Trophoblast cell (in vitro differentiated cells and primary cell): ENCODE data around the gene GOSR1. TPM values are rescaled to one million over a fixed set of nuclear protein-coding genes. Genes with fewer than 3 reads are reported as not detected.

Source experiments
- DNase-seq, 2 donors: peaks; one replicate each; pipeline ENCODE4 v3.0.0-alpha.2; 2016
- H2AFZ ChIP-seq: 2 replicates; pipeline ENCODE4 v1.6.1; 2013; ENCODE audit warnings: low read length, moderate library complexity, mild to moderate bottlenecking; ENCODE audit not compliant: insufficient read depth, poor library complexity
- H2AK5ac ChIP-seq: 2 replicates; pipeline ENCODE4 v1.6.1; 2013; ENCODE audit warnings: mild to moderate bottlenecking, low read length
- H2BK120ac ChIP-seq: 2 replicates; pipeline ENCODE4 v1.6.1; 2013; ENCODE audit warnings: low read length, mild to moderate bottlenecking, moderate library complexity; ENCODE audit not compliant: insufficient read depth, poor library complexity
- H2BK12ac ChIP-seq: 2 replicates; pipeline ENCODE4 v1.6.1; 2013; ENCODE audit warnings: mild to moderate bottlenecking, low read length, moderate library complexity
- H2BK5ac ChIP-seq: 2 replicates; pipeline ENCODE4 v1.6.1; 2013; ENCODE audit warnings: low read length, low read depth, moderate library complexity, mild to moderate bottlenecking; ENCODE audit not compliant: poor library complexity
- H3K14ac ChIP-seq: 2 replicates; pipeline ENCODE4 v1.6.1; 2013; ENCODE audit warnings: mild to moderate bottlenecking, low read length
- H3K18ac ChIP-seq: 2 replicates; pipeline ENCODE4 v1.6.1; 2013; ENCODE audit warnings: mild to moderate bottlenecking, low read length
- H3K23ac ChIP-seq: 2 replicates; pipeline ENCODE4 v1.6.1; 2013; ENCODE audit warnings: low read length
- H3K27ac ChIP-seq: 2 replicates; pipeline ENCODE4 v1.5.1; 2013; ENCODE audit warnings: low read depth, mild to moderate bottlenecking, inconsistent platforms, low read length, moderate library complexity
- H3K27me3 ChIP-seq: 2 replicates; pipeline ENCODE4 v1.6.1; 2013; ENCODE audit warnings: inconsistent platforms, mild to moderate bottlenecking, low read length, moderate library complexity; ENCODE audit not compliant: insufficient read depth
- H3K36me3 ChIP-seq, 2 experiments: 1 replicate in 1 of 2; 2 replicates in 1 of 2; pipeline ENCODE4 v1.6.1; 2013; ENCODE audit warnings: low read length in 2 of 2, mild to moderate bottlenecking in 2 of 2, moderate library complexity in 1 of 2; ENCODE audit not compliant: insufficient read depth in 2 of 2, control insufficient read depth in 1 of 2
- H3K4ac ChIP-seq: 2 replicates; pipeline ENCODE4 v1.6.1; 2013; ENCODE audit warnings: low read depth, mild to moderate bottlenecking, low read length, moderate library complexity
- H3K4me1 ChIP-seq, 2 experiments: 1 replicate in 1 of 2; 2 replicates in 1 of 2; pipeline ENCODE4 v1.6.1; 2013; ENCODE audit warnings: low read length in 2 of 2, mild to moderate bottlenecking in 2 of 2, moderate library complexity in 1 of 2; ENCODE audit not compliant: insufficient read depth in 2 of 2, control insufficient read depth in 1 of 2
- H3K4me2 ChIP-seq: 2 replicates; pipeline ENCODE4 v1.6.1; 2013; ENCODE audit warnings: inconsistent platforms, mild to moderate bottlenecking, low read length, moderate library complexity
- H3K4me3 ChIP-seq: 2 replicates; pipeline ENCODE4 v1.5.1; 2013; ENCODE audit warnings: mild to moderate bottlenecking, low read depth, low read length, inconsistent platforms
- H3K79me1 ChIP-seq: one replicate; pipeline ENCODE4 v1.6.1; 2013; ENCODE audit warnings: low read length
- H3K79me2 ChIP-seq: 2 replicates; pipeline ENCODE4 v1.6.1; 2013; ENCODE audit warnings: low read length, mild to moderate bottlenecking; ENCODE audit not compliant: control insufficient read depth, insufficient read depth, poor library complexity
- H3K9ac ChIP-seq: 2 replicates; pipeline ENCODE4 v1.6.1; 2013; ENCODE audit warnings: mild to moderate bottlenecking, low read length
- H3K9me3 ChIP-seq: 2 replicates; pipeline ENCODE4 v1.6.1; 2013; ENCODE audit warnings: low read depth, mild to moderate bottlenecking, control low read depth, inconsistent platforms, low read length; ENCODE audit not compliant: insufficient read depth
- H4K12ac ChIP-seq: 2 replicates; pipeline ENCODE4 v1.6.1; 2013; ENCODE audit warnings: low read depth, mild to moderate bottlenecking, low read length, moderate library complexity
- H4K8ac ChIP-seq: 2 replicates; pipeline ENCODE4 v1.6.1; 2013; ENCODE audit warnings: low read depth, mild to moderate bottlenecking, low read length, moderate library complexity
- H4K91ac ChIP-seq: one replicate; pipeline ENCODE4 v1.6.1; 2013; ENCODE audit warnings: low read depth, mild to moderate bottlenecking, low read length, moderate library complexity
- WGBS: extraction: QIAGEN DNeasy Blood & Tissue Kit; methylation state at CpG from one replicate; pipeline ENCODE4 v1.1.7; 2013; ENCODE audit warnings: missing lambda C conversion rate; ENCODE audit not compliant: insufficient read length, insufficient coverage; ENCODE audit errors: extremely low coverage; 5-methylcytosine and 5-hydroxymethylcytosine counted together
- polyA plus RNA-seq: library from polyadenylated mRNA; stranded (reverse); fragments of 200-250 nt; gene quantifications from 2 replicates; pipeline ENCODE4 v1.2.3, GENCODE V29; 2013

Gene GOSR1
- polyA plus RNA-seq = 28.4 and 30.1 TPM in 2 replicates

DNA sequence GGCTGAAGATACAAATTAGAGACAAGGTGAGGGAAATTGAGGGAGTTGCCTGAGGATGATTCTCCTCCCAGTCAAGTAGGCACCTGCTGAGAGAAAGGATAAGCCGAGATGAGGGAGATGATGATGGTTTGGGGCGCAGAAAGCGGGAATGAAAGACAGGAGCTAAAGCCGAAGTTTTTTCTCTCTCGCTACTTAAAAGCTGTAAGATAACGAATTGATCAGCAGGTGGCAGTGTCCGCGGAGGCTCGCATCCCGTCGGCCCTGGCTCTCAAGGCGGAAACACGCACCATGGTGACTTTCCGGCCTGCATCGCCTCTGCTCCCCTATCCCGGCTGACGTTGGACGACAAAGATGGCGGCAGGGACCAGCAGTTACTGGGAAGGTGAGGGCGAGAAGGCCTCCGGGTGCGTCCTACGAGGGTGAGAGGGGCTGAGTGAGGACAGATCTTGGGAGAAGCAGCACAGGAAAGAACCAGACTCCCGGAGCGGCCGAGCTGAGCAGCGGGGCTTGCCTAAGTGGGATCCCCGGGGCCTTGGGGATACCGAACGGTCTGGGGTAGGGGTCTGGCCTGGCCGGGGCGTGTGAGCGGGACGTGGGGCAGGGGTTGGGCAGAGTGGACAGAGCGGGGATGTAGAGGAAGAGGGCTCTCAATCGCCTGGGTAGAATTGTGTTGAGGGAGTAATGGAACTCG lies at the start of gene GOSR1:
TSS of gene GOSR1 (plus strand) at position 326 of the 691 bp plus-strand sequence. CDS start at position 352, 26 bp downstream.
- H3K14ac ChIP-seq = peak within 1 kb of the TSS; percentile 44
- H3K79me2 ChIP-seq = peaks cover 6% of the 10 kb centered on the region
- H3K79me1 ChIP-seq = peaks cover 9% of the 10 kb centered on the region
- H3K36me3 ChIP-seq = peaks cover 11 to 12% of the 10 kb centered on the region in 2 experiments
- H2BK120ac ChIP-seq = peak within 1 kb of the TSS; percentile 56
- peak within 1 kb of the TSS; percentile 78 for H4K91ac ChIP-seq
- H4K12ac ChIP-seq = peak within 1 kb of the TSS; percentile 82
- H3K18ac ChIP-seq = peak within 1 kb of the TSS; percentile 60
- peak; percentile 95 to 99 for DNase-seq
- H3K23ac ChIP-seq = no peak within 1 kb of the TSS
- WGBS = no CpG with 5 or more reads among the region's 37 CpGs
- peak within 1 kb of the TSS; percentile 5 for H2AK5ac ChIP-seq
- peak within 1 kb of the TSS; percentile 62 for H2BK5ac ChIP-seq
- H3K9me3 ChIP-seq = no peaks in the 10 kb centered on the region
- H3K4me3 ChIP-seq = peak within 1 kb of the TSS; percentile 85
- peak within 1 kb of the TSS; percentile 80 for H2AFZ ChIP-seq
- no peaks in the 10 kb centered on the region for H3K4me1 ChIP-seq
- peak within 1 kb of the TSS; percentile 96 for H3K9ac ChIP-seq
- peak within 1 kb of the TSS; percentile 93 for H4K8ac ChIP-seq
- peak within 1 kb of the TSS; percentile 7 for H3K27ac ChIP-seq
- H3K4me2 ChIP-seq = peak within 1 kb of the TSS; percentile 70
- no peaks in the 10 kb centered on the region for H3K27me3 ChIP-seq
- H3K4ac ChIP-seq = peak within 1 kb of the TSS; percentile 64
- H2BK12ac ChIP-seq = no peak within 1 kb of the TSS

DNA sequence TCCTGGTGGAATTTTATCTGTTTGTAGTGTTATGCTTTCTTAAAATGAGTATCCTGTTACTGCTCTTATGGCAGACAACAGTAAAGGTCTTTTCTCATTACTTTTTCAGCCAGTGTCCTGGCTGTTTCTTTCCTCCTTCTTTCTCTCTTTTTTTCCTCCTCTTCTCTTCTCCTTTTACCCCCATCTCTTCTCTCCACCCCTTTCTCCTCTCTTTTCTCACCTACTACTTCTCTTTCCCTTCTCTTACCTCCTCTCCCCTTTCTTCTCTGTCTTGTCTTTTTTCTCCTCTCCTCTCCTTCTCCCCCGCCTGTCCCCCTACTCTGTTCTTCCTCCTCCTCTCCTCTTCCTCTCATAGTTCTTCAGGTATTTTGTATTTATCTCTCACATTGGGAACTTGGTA lies 49.6 kb upstream of the GOSR1 start:
- no peak overlapping the region for H2BK12ac ChIP-seq
- no peak overlapping the region for H3K9ac ChIP-seq
- H3K79me1 ChIP-seq = no peaks in the 10 kb centered on the region
- no peak for DNase-seq
- H3K4ac ChIP-seq = no peak overlapping the region
- H3K14ac ChIP-seq = no peak overlapping the region
- no peak overlapping the region for H4K8ac ChIP-seq
- H4K12ac ChIP-seq = no peak overlapping the region
- H3K18ac ChIP-seq = no peak overlapping the region
- H2BK120ac ChIP-seq = no peak overlapping the region
- H3K36me3 ChIP-seq = peaks cover 0 to 1% of the 10 kb centered on the region in 2 experiments
- H3K4me1 ChIP-seq = no peaks in the 10 kb centered on the region
- no peaks in the 10 kb centered on the region for H3K79me2 ChIP-seq
- no peak overlapping the region for H2BK5ac ChIP-seq
- no peaks in the 10 kb centered on the region for H3K27me3 ChIP-seq
- no peak overlapping the region for H3K4me2 ChIP-seq
- no peak overlapping the region for H4K91ac ChIP-seq
- no peak overlapping the region for H2AFZ ChIP-seq
- no peak overlapping the region for H2AK5ac ChIP-seq
- H3K4me3 ChIP-seq = no peak overlapping the region
- no peaks in the 10 kb centered on the region for H3K9me3 ChIP-seq
- no peak overlapping the region for H3K27ac ChIP-seq
- no CpG with 5 or more reads among the region's 1 CpG for WGBS
- no peak overlapping the region for H3K23ac ChIP-seq

DNA sequence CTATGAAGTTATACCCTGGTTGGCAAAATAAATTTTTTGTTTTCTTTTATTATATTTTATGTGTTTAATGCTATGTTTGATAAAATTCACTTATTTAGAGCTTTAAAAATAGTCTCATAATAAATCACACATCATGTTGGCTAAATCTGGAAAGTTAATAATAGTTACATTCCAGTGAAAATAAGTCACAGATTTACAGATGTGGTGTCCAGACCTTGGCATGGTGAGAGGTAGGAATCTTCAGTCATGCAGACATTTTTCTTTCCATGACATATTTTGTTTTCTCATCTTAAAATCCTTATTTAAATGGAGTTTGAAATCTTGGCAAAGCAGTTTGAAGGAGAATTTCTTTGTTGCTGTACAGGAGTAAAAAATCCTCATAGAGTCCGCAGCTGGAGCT lies 48.1 kb upstream of the GOSR1 start:
- WGBS = no CpG with 5 or more reads among the region's 1 CpG
- H3K4ac ChIP-seq = no peak overlapping the region
- H3K36me3 ChIP-seq = peaks cover 0 to 1% of the 10 kb centered on the region in 2 experiments
- H4K91ac ChIP-seq = no peak overlapping the region
- H3K27me3 ChIP-seq = no peaks in the 10 kb centered on the region
- no peak overlapping the region for H3K18ac ChIP-seq
- H3K23ac ChIP-seq = no peak overlapping the region
- no peaks in the 10 kb centered on the region for H3K4me1 ChIP-seq
- H2BK5ac ChIP-seq = no peak overlapping the region
- no peak overlapping the region for H2AFZ ChIP-seq
- no peak overlapping the region for H2AK5ac ChIP-seq
- H3K4me2 ChIP-seq = no peak overlapping the region
- no peak overlapping the region for H4K8ac ChIP-seq
- H4K12ac ChIP-seq = no peak overlapping the region
- no peaks in the 10 kb centered on the region for H3K79me2 ChIP-seq
- no peak overlapping the region for H3K9ac ChIP-seq
- no peak overlapping the region for H3K14ac ChIP-seq
- H3K4me3 ChIP-seq = no peak overlapping the region
- H2BK120ac ChIP-seq = no peak overlapping the region
- no peaks in the 10 kb centered on the region for H3K9me3 ChIP-seq
- no peaks in the 10 kb centered on the region for H3K79me1 ChIP-seq
- H3K27ac ChIP-seq = no peak overlapping the region
- H2BK12ac ChIP-seq = no peak overlapping the region
- DNase-seq = no peak

DNA sequence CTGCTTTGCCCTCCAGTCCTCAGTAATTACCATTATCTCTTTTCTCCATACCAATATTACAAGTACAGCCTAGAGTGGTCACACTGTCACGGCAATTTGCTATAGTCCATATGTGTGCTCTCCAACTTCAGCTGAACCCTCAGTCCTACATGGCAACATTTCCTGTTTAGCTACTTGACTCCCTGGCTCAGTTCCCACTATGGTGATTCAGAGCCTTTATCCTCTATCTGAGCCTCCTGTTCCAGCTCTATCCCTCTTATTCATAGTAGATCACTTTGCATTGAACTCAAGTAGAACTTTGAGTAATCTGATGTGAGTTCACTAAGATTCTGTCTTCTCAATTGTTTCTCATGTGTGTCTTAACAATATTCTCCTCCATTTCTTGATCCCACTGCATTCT lies 43.7 kb upstream of the GOSR1 start:
- H3K9me3 ChIP-seq = no peaks in the 10 kb centered on the region
- H2AK5ac ChIP-seq = no peak overlapping the region
- no peaks in the 10 kb centered on the region for H3K4me1 ChIP-seq
- H3K14ac ChIP-seq = no peak overlapping the region
- H2BK5ac ChIP-seq = no peak overlapping the region
- H4K8ac ChIP-seq = no peak overlapping the region
- no peak overlapping the region for H3K9ac ChIP-seq
- H3K18ac ChIP-seq = no peak overlapping the region
- H2BK12ac ChIP-seq = no peak overlapping the region
- WGBS = no CpG with 5 or more reads among the region's 1 CpG
- H4K12ac ChIP-seq = no peak overlapping the region
- no peaks in the 10 kb centered on the region for H3K79me2 ChIP-seq
- no peaks in the 10 kb centered on the region for H3K36me3 ChIP-seq
- no peak for DNase-seq
- H2AFZ ChIP-seq = no peak overlapping the region
- no peak overlapping the region for H3K27ac ChIP-seq
- no peak overlapping the region for H3K4ac ChIP-seq
- H3K23ac ChIP-seq = no peak overlapping the region
- H3K4me3 ChIP-seq = no peak overlapping the region
- H3K27me3 ChIP-seq = no peaks in the 10 kb centered on the region
- H2BK120ac ChIP-seq = no peak overlapping the region
- no peak overlapping the region for H3K4me2 ChIP-seq
- no peaks in the 10 kb centered on the region for H3K79me1 ChIP-seq
- no peak overlapping the region for H4K91ac ChIP-seq
